WTC11 (cell line): ENCODE results near the gene NAXE.

Experiments
- ARID4B ChIP-seq: sonication (generic); formaldehyde crosslinking; IDR thresholded peaks from 2 replicates; pipeline ENCODE4 v1.8.0; 2023; ENCODE audit warnings: missing genetic modification reagents, mild to moderate bottlenecking, borderline replicate concordance
- ATF1 ChIP-seq: sonication (generic); formaldehyde crosslinking; IDR thresholded peaks from 2 replicates; pipeline ENCODE4 v1.8.1; 2023; ENCODE audit warnings: mild to moderate bottlenecking, moderate library complexity, missing genetic modification reagents
- ATF2 ChIP-seq: sonication (generic); formaldehyde crosslinking; IDR thresholded peaks from 2 replicates; pipeline ENCODE4 v1.8.1; 2022; ENCODE audit warnings: low read depth, missing genetic modification reagents, borderline replicate concordance
- ATF3 ChIP-seq: sonication (generic); formaldehyde crosslinking; conservative IDR thresholded peaks from 2 replicates; pipeline ENCODE4 v1.8.1; 2022; ENCODE audit warnings: mild to moderate bottlenecking, missing genetic modification reagents
- CREB1 ChIP-seq: sonication (generic); formaldehyde crosslinking; IDR thresholded peaks from 2 replicates; pipeline ENCODE4 v1.8.0; 2023; ENCODE audit warnings: mild to moderate bottlenecking, missing genetic modification reagents
- CREM ChIP-seq: sonication (generic); formaldehyde crosslinking; IDR thresholded peaks from 2 replicates; pipeline ENCODE4 v1.8.1; 2022; ENCODE audit warnings: mild to moderate bottlenecking, missing genetic modification reagents, moderate library complexity
- CTCF ChIP-seq: fragments of 200-600 bp; IDR thresholded peaks from 2 replicates; pipeline ENCODE4 v1.8.0; 2022; ENCODE audit warnings: antibody characterized with exemption
- IRF2 ChIP-seq: sonication (generic); formaldehyde crosslinking; IDR thresholded peaks from 2 replicates; pipeline ENCODE4 v1.8.0; 2022; ENCODE audit warnings: low read depth, missing genetic modification reagents, borderline replicate concordance
- MAX ChIP-seq: sonication (generic); formaldehyde crosslinking; IDR thresholded peaks from 2 replicates; pipeline ENCODE4 v1.8.0; 2022; ENCODE audit warnings: mild to moderate bottlenecking, missing genetic modification reagents
- ZNF219 ChIP-seq: sonication (generic); formaldehyde crosslinking; IDR thresholded peaks from 2 replicates; pipeline ENCODE4 v1.8.0; 2023; ENCODE audit warnings: missing genetic modification reagents, mild to moderate bottlenecking, borderline replicate concordance
- ZNF512 ChIP-seq: sonication (generic); formaldehyde crosslinking; IDR thresholded peaks from 2 replicates; pipeline ENCODE4 v1.8.1; 2022; ENCODE audit warnings: missing genetic modification reagents, borderline replicate concordance

GRCh38 chr1:156578055-156578454, 13.5 kb upstream of the NAXE start:
- TF ChIP-seq CTCF (no peak), ARID4B (no peak), ZNF512 (CRISPR knock-in tag) (no peak), CREB1 (CRISPR knock-in tag) (no peak), IRF2 (no peak), ATF2 (CRISPR knock-in tag) (no peak), ZNF219 (CRISPR knock-in tag) (no peak), ATF1 (CRISPR knock-in tag) (no peak), ATF3 (CRISPR knock-in tag) (no peak), MAX (CRISPR knock-in tag) (no peak), CREM (CRISPR knock-in tag) (no peak)
